ENCODE results near the gene KIRREL3. TPM values are rescaled to one million over a fixed set of nuclear protein-coding genes. Genes with fewer than 3 reads are reported as not detected.

Gene KIRREL3
- total and polyA plus RNA-seq, 3 donors from 2014 or later = 1.0 to 1.1 (median 1.1) TPM

DNA sequence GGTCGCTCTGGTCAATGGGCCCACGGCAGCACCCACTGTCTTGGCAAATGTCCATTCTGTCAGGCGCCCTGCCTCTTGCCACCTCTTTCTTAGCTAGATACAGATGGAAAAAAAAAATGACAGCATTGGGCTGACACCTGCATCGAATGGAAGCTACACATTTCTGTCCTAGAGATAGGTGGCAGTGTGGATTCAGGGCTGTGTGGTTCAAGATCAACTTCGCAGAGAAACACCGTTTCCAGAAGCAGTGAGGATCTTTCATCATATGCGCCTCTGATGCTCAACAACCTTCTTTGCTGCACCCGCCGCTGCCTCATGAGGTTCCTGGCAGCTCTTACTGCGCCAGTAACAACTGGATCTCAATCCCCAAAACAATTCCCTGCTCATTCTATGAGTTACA, 236.3 kb downstream of the KIRREL3 start:
- Histone ChIP-seq H3K4me3 (no peak overlapping the region), H3K36me3 (ENCODE audit: low read depth, missing control alignments) (no peaks in the 10 kb centered on the region), H3K27ac (no peak overlapping the region), H3K4me1 (no peaks in the 10 kb centered on the region), H3K27me3 (no peaks in the 10 kb centered on the region), H3K9me3 (no peaks in the 10 kb centered on the region)
- WGBS, 2 donors = 84 to 86% methylated on average over 10 of the region's 10 CpGs
- TF ChIP-seq POLR2A (IDR thresholded peaks at IDR 0.05) = no peak
- TF ChIP-seq, protein P1, sequence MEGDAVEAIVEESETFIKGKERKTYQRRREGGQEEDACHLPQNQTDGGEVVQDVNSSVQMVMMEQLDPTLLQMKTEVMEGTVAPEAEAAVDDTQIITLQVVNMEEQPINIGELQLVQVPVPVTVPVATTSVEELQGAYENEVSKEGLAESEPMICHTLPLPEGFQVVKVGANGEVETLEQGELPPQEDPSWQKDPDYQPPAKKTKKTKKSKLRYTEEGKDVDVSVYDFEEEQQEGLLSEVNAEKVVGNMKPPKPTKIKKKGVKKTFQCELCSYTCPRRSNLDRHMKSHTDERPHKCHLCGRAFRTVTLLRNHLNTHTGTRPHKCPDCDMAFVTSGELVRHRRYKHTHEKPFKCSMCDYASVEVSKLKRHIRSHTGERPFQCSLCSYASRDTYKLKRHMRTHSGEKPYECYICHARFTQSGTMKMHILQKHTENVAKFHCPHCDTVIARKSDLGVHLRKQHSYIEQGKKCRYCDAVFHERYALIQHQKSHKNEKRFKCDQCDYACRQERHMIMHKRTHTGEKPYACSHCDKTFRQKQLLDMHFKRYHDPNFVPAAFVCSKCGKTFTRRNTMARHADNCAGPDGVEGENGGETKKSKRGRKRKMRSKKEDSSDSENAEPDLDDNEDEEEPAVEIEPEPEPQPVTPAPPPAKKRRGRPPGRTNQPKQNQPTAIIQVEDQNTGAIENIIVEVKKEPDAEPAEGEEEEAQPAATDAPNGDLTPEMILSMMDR (IDR thresholded peaks at IDR 0.05) = no peak
- no peak for DNase-seq
- intact Hi-C loops (cut with DNase I; ENCODE audit: low total_unique reads) = no loop called here

DNA sequence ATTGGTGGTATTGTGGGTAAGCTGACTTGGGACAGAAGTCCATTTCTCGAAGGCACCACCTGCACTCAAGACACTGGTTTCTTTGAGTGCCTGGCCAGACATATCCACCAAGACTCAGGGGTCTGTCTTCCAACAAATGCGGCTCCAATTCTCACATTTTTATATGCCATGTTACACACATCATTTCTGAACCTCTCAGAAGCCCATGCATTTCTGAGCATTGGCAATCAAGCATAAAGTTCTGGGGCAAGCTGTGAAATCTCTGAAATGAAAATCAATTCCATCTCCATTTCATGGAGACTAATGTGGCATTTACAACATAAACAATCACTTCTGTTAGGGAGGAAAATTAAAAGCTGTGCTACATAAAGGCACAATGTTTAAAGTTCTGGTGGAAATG, 243.7 kb downstream of the KIRREL3 start:
- H3K36me3 ChIP-seq (ENCODE audit: low read depth, missing control alignments) = no peaks in the 10 kb centered on the region
- no peak overlapping the region for H3K4me3 ChIP-seq
- WGBS, 2 donors = 88 to 91% methylated on average over 2 of the region's 2 CpGs
- intact Hi-C loops (cut with DNase I; ENCODE audit: low total_unique reads) = no loop called here
- no peak for DNase-seq
- H3K27me3 ChIP-seq = no peaks in the 10 kb centered on the region
- no peak overlapping the region for H3K27ac ChIP-seq
- TF ChIP-seq POLR2A (IDR thresholded peaks at IDR 0.05) = no peak
- TF ChIP-seq, protein P1 (IDR thresholded peaks at IDR 0.05) = no peak
- no peaks in the 10 kb centered on the region for H3K9me3 ChIP-seq
- H3K4me1 ChIP-seq = no peaks in the 10 kb centered on the region

DNA sequence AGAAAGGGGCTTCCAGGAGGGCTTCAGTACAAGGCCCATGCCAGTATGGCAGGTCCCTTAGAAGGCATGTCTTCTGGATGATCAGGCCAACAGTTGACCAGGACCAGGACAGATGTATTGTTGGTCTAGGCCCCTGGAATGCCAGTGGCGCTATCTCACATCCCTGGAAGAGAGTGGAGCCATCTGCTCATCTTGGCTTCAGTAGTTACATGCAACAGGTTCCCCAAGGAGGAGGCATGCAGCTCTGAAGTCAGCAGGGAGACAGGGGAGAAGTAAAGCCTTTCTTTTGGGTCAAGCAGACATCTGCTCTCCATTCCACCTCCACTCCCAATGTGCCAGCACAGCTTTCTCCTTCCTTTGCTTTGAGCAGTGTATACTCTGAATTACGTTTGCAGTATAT, 244.1 kb downstream of the KIRREL3 start:
- no peak for DNase-seq
- H3K27ac ChIP-seq = no peak overlapping the region
- no peaks in the 10 kb centered on the region for H3K9me3 ChIP-seq
- H3K4me3 ChIP-seq = no peak overlapping the region
- H3K4me1 ChIP-seq = no peaks in the 10 kb centered on the region
- H3K27me3 ChIP-seq = no peaks in the 10 kb centered on the region
- H3K36me3 ChIP-seq (ENCODE audit: low read depth, missing control alignments) = no peaks in the 10 kb centered on the region
- intact Hi-C loops (cut with DNase I; ENCODE audit: low total_unique reads) = no loop called here
- TF ChIP-seq, protein P1 (IDR thresholded peaks at IDR 0.05) = no peak
- no peak for TF ChIP-seq POLR2A (IDR thresholded peaks at IDR 0.05)
- 77 to 98% methylated on average over 2 of the region's 2 CpGs for WGBS, 2 donors

DNA sequence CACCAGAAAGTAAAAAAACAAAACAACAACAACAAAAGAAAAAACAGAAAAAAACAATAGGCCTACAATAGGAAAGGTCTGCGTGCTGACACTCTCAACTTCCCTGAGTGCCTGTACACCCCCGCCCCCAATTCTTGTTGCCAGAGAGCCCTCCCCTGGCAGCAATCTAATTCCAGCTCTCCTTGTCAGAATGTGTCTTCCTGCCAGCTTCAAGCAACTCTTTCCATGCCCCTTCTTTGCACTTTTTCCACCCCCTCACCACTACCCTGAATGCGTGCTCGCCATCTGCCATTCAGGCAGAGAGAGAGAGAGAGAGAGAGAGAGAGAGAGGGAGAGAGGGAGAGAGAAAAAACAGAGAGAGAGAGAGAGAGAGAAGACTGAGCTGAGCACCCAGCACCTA, 245.0 kb downstream of the KIRREL3 start:
- WGBS, 2 donors = 94% methylated on average over 4 of the region's 4 CpGs
- Histone ChIP-seq H3K4me3 (no peak overlapping the region), H3K36me3 (ENCODE audit: low read depth, missing control alignments) (no peaks in the 10 kb centered on the region), H3K27ac (no peak overlapping the region), H3K9me3 (no peaks in the 10 kb centered on the region), H3K27me3 (no peaks in the 10 kb centered on the region), H3K4me1 (no peaks in the 10 kb centered on the region)
- no peak for DNase-seq
- intact Hi-C loops (cut with DNase I; ENCODE audit: low total_unique reads) = no loop called here
- no peak for TF ChIP-seq POLR2A (IDR thresholded peaks at IDR 0.05)
- TF ChIP-seq, protein P1 (IDR thresholded peaks at IDR 0.05) = no peak

DNA sequence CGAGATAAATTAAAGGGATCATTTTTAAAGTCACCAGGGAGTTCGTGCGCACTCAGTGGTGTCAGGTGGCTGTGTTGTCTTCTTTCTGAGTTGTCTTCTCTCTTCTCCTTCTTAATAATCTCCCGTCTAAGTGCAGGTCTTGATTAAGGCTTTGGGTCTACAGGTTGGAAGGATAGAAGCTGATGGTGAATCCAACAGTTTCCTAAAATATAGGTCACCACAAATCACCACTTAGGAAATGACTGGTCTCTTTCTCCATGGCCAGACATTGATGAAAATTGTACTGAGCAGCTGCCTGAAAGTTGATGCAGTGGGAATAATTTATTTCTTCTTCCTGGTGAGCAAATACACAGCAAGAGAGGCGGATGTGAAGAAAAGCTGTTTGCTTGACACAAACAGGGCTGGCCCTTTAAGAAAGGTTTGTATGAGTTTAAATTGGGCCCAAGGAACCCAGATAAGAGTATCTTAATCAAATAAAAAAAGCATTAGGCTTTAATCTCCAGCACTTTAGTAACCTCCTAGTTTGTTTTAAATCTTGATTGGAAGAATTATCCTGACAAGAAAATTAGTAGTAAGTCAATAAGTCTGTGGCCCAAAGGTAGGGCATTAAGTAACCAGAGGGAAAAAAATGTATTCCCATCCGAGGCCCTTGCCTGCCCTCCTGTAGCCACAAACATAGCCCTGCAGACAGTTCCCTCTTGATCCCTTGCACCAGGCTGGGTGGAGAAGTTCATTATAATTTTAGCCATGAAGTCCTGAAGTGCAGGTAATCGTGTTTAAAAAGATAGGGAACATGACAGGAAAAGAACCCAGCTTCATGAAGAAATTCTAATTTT, 245.8 kb downstream of the KIRREL3 start:
- intact Hi-C loops (cut with DNase I; ENCODE audit: low total_unique reads) = no loop called here
- no peak overlapping the region for H3K4me3 ChIP-seq
- no peaks in the 10 kb centered on the region for H3K4me1 ChIP-seq
- no peak for DNase-seq
- no peak overlapping the region for H3K27ac ChIP-seq
- H3K9me3 ChIP-seq = no peaks in the 10 kb centered on the region
- H3K27me3 ChIP-seq = no peaks in the 10 kb centered on the region
- WGBS, 2 donors = 80 to 85% methylated on average over 7 of the region's 7 CpGs
- TF ChIP-seq POLR2A (IDR thresholded peaks at IDR 0.05) = no peak
- TF ChIP-seq, protein P1 (IDR thresholded peaks at IDR 0.05) = no peak
- no peaks in the 10 kb centered on the region for H3K36me3 ChIP-seq (ENCODE audit: low read depth, missing control alignments)

Data from testis (tissue), 3 donors.